ENCODE data around the gene RGS7. TPM values are rescaled to one million over a fixed set of nuclear protein-coding genes. Genes with fewer than 3 reads are reported as not detected.
"Not testable (repeated sequence)": the region's sequence is repeated elsewhere in the genome, so short reads cannot be mapped to it uniquely, and the experiment has no call there.

RGS7 gene
- polyA plus RNA-seq, 4 donors, result 0.15 to 0.74 TPM; not detected in 2

DNA sequence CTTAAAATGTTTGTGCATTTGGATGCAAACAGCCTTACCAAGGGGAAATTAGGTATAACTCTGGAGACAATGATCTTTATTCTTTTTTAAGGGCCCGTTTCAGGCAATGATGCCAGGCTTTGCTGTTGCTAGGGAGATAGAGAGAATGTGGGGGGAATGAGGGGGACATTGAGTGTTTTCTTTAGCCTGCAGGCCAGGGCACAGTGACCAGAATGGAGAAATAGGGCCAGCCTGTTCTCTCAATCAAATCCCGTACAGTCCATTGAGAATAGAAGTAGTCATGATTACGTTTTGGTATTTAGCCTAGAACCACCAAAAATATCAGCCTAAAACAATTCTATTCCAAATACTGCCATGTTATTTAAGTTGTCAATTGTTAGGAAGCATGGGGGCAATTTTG is 49.0 kb downstream of the RGS7 start:
- no peak for DNase-seq
- 72 to 85% (median 81%) methylated on average over 3 of the region's 3 CpGs for WGBS, 3 donors
- H3K27me3 ChIP-seq (ENCODE audit: control insufficient read depth in 3 of 3, insufficient read depth in 3 of 3, low read length in 3 of 3), result no peaks in the 10 kb centered on the region
- H3K27ac ChIP-seq (ENCODE audit: low read depth in 1 of 3, low read length in 2 of 3), result no peak overlapping the region
- H3K4me3 ChIP-seq (ENCODE audit: low read depth in 1 of 3, low read length in 3 of 3), result no peak overlapping the region
- peaks cover 0 to 20% of the 10 kb centered on the region in 2 donors for H3K9me3 ChIP-seq (ENCODE audit: control insufficient read depth in 2 of 2, insufficient read depth in 1 of 2, low read depth in 1 of 2, low read length in 1 of 2)
- no peaks in the 10 kb centered on the region for H3K4me1 ChIP-seq (ENCODE audit: control insufficient read depth in 3 of 3, insufficient read depth in 2 of 3, low read depth in 1 of 3, low read length in 2 of 3)
- no peaks in the 10 kb centered on the region for H3K36me3 ChIP-seq (ENCODE audit: control insufficient read depth in 3 of 3, insufficient read depth in 2 of 3, low read depth in 1 of 3, low read length in 3 of 3)
- FAIRE-seq, result no peak

- H3K27ac ChIP-seq (ENCODE audit: low read depth in 1 of 3, low read length in 2 of 3), result no peak overlapping the region
- WGBS, 3 donors, result 87 to 90% (median 87%) methylated on average over 12 of the region's 12 CpGs
- H3K36me3 ChIP-seq (ENCODE audit: control insufficient read depth in 3 of 3, insufficient read depth in 2 of 3, low read depth in 1 of 3, low read length in 3 of 3), result no peaks in the 10 kb centered on the region
- no peak for FAIRE-seq
- no peak for DNase-seq
- peaks cover 0 to 21% of the 10 kb centered on the region in 2 donors for H3K9me3 ChIP-seq (ENCODE audit: control insufficient read depth in 2 of 2, insufficient read depth in 1 of 2, low read depth in 1 of 2, low read length in 1 of 2)
- no peak overlapping the region for H3K4me3 ChIP-seq (ENCODE audit: low read depth in 1 of 3, low read length in 3 of 3)
- no peaks in the 10 kb centered on the region for H3K27me3 ChIP-seq (ENCODE audit: control insufficient read depth in 3 of 3, insufficient read depth in 3 of 3, low read length in 3 of 3)
- no peaks in the 10 kb centered on the region for H3K4me1 ChIP-seq (ENCODE audit: control insufficient read depth in 3 of 3, insufficient read depth in 2 of 3, low read depth in 1 of 3, low read length in 2 of 3)
Observed at GRCh38 chr1:241306125-241306790, 50.7 kb downstream of the RGS7 start.

- H3K9me3 ChIP-seq (ENCODE audit: control insufficient read depth in 2 of 2, insufficient read depth in 1 of 2, low read depth in 1 of 2, low read length in 1 of 2), result peaks cover 0 to 21% of the 10 kb centered on the region in 2 donors
- not testable (repeated sequence) for H3K36me3 ChIP-seq (ENCODE audit: control insufficient read depth in 3 of 3, insufficient read depth in 2 of 3, low read depth in 1 of 3, low read length in 3 of 3); H3K27me3 ChIP-seq (ENCODE audit: control insufficient read depth in 3 of 3, insufficient read depth in 3 of 3, low read length in 3 of 3); DNase-seq; FAIRE-seq; H3K27ac ChIP-seq (ENCODE audit: low read depth in 1 of 3, low read length in 2 of 3); H3K4me1 ChIP-seq (ENCODE audit: control insufficient read depth in 3 of 3, insufficient read depth in 2 of 3, low read depth in 1 of 3, low read length in 2 of 3); H3K4me3 ChIP-seq (ENCODE audit: low read depth in 1 of 3, low read length in 3 of 3)
- WGBS, 3 donors, result 85 to 91% (median 85%) methylated on average over 9 to 11 of the region's 11 CpGs
Observed at GRCh38 chr1:241302024-241302423, 55.0 kb downstream of the RGS7 start.

DNA sequence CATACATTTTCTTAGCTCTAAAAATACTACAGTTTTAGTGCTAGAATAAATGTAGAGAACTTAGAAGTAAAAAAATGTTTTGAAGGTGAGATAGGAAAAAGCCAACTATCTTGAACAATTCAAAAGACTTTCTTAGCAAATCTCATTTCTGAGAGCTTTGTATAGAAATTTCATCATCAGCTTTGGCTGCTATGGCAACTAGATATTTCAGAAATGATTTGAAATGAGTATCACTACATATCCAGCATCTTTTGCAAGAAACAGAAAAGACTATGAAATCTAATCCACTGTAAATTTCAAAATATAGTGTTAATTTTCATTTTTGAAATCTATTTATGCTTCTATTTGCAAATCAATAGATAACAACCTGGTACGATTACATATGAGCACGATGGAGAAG is 57.7 kb downstream of the RGS7 start:
- DNase-seq (no peak), FAIRE-seq (no peak)
- no peak overlapping the region for H3K4me3 ChIP-seq (ENCODE audit: low read depth in 1 of 3, low read length in 3 of 3)
- H3K4me1 ChIP-seq (ENCODE audit: control insufficient read depth in 3 of 3, insufficient read depth in 2 of 3, low read depth in 1 of 3, low read length in 2 of 3), result no peaks in the 10 kb centered on the region
- no peak overlapping the region for H3K27ac ChIP-seq (ENCODE audit: low read depth in 1 of 3, low read length in 2 of 3)
- peaks cover 0 to 13% of the 10 kb centered on the region in 2 donors for H3K9me3 ChIP-seq (ENCODE audit: control insufficient read depth in 2 of 2, insufficient read depth in 1 of 2, low read depth in 1 of 2, low read length in 1 of 2)
- 85 to 90% (median 85%) methylated on average over 2 of the region's 2 CpGs for WGBS, 3 donors
- H3K36me3 ChIP-seq (ENCODE audit: control insufficient read depth in 3 of 3, insufficient read depth in 2 of 3, low read depth in 1 of 3, low read length in 3 of 3), result no peaks in the 10 kb centered on the region
- H3K27me3 ChIP-seq (ENCODE audit: control insufficient read depth in 3 of 3, insufficient read depth in 3 of 3, low read length in 3 of 3), result no peaks in the 10 kb centered on the region

DNA sequence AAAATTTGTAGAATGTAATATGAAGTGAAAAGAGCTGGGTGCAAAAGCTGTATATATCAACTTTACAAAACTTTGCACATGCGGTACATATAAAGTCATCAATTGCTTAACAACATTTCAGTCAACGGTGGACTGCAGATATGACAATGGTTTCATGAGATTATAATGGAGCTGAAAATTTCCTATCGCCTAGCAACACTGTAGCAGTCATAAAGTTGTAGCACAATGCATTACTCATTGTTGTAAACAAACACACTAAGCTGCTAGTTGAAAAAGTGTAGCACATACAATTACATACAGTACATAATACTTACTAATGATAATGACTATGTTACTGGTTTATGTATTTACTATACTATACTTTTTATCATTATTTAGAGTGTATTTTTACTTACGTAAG is 64.0 kb downstream of the RGS7 start:
- H3K27me3 ChIP-seq (ENCODE audit: control insufficient read depth in 3 of 3, insufficient read depth in 3 of 3, low read length in 3 of 3), result no peaks in the 10 kb centered on the region
- no peaks in the 10 kb centered on the region for H3K36me3 ChIP-seq (ENCODE audit: control insufficient read depth in 3 of 3, insufficient read depth in 2 of 3, low read depth in 1 of 3, low read length in 3 of 3)
- H3K4me3 ChIP-seq (ENCODE audit: low read depth in 1 of 3, low read length in 3 of 3), result no peak overlapping the region
- no peak for FAIRE-seq
- no peak overlapping the region for H3K27ac ChIP-seq (ENCODE audit: low read depth in 1 of 3, low read length in 2 of 3)
- no peak for DNase-seq
- H3K4me1 ChIP-seq (ENCODE audit: control insufficient read depth in 3 of 3, insufficient read depth in 2 of 3, low read depth in 1 of 3, low read length in 2 of 3), result no peaks in the 10 kb centered on the region
- no peaks in the 10 kb centered on the region for H3K9me3 ChIP-seq (ENCODE audit: control insufficient read depth in 2 of 2, insufficient read depth in 1 of 2, low read depth in 1 of 2, low read length in 1 of 2)
- 65 to 78% (median 67%) methylated on average over 4 of the region's 4 CpGs for WGBS, 3 donors

DNA sequence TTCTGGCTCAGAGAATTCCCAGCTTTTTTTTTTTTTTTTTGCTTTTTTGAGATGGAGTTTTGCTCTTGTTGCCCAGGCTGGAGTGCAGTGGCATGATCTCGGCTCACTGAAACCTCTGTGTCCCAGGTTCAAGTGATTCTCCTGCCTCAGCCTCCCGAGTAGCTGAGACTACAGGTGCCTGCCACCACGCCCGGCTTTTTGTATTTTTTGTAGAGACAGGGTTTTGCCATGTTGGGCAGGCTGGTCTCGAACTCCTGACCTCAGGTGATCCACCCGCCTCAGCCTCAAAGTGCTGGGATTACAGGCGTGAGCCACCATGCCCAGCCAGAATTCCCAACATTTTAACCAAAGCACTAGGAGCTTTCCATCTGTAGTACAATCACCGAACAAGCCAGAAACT is 65.5 kb downstream of the RGS7 start:
- not testable (repeated sequence) for H3K27ac ChIP-seq (ENCODE audit: low read depth in 1 of 3, low read length in 2 of 3); H3K27me3 ChIP-seq (ENCODE audit: control insufficient read depth in 3 of 3, insufficient read depth in 3 of 3, low read length in 3 of 3); H3K9me3 ChIP-seq (ENCODE audit: control insufficient read depth in 2 of 2, insufficient read depth in 1 of 2, low read depth in 1 of 2, low read length in 1 of 2); FAIRE-seq; DNase-seq; H3K36me3 ChIP-seq (ENCODE audit: control insufficient read depth in 3 of 3, insufficient read depth in 2 of 3, low read depth in 1 of 3, low read length in 3 of 3); H3K4me1 ChIP-seq (ENCODE audit: control insufficient read depth in 3 of 3, insufficient read depth in 2 of 3, low read depth in 1 of 3, low read length in 2 of 3); H3K4me3 ChIP-seq (ENCODE audit: low read depth in 1 of 3, low read length in 3 of 3)
- WGBS, 3 donors, result 86 to 91% (median 89%) methylated on average over 8 of the region's 8 CpGs

DNA sequence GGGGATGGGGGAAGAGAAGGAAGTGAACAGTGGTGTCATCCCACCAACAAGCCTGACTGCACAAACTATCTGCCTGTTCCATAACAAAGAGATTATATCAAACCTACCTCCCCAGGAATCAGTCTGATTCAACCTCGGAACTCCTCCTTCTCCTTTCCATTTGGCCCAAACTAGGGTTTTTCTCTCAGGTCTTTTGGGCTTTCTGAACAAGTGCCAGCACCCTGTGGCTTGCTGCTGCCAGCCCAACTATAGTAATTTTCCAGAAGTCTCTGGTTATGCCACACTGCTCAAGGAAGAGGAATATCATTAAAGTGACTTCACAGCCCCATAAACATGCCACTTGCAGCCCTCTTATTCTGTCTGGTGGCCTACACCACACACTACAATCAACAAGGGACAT is 70.5 kb downstream of the RGS7 start:
- no peak overlapping the region for H3K27ac ChIP-seq (ENCODE audit: low read depth in 1 of 3, low read length in 2 of 3)
- H3K36me3 ChIP-seq (ENCODE audit: control insufficient read depth in 3 of 3, insufficient read depth in 2 of 3, low read depth in 1 of 3, low read length in 3 of 3), result no peaks in the 10 kb centered on the region
- no peak for FAIRE-seq

DNA sequence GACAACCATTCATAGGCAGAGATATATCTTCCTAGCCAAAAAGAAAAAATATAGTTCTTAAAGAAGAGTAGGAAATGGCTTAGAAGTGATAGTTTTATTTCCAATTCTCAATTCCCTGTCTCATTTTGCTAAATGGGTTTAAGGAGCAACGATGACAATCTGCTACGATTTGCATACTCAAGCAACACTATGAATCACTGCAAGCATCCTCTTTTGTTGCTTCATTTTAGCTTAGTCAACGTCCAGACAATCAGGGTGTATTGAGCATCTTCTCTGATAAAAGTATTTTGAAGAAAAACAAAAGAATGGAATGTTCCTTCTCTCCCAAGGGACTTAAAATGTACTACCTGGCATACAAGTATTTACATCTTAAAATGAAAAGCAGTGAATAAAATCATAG is 80.6 kb downstream of the RGS7 start:
- Histone ChIP-seq H3K27ac (ENCODE audit: low read depth in 1 of 3, low read length in 2 of 3) (no peak overlapping the region), H3K36me3 (ENCODE audit: control insufficient read depth in 3 of 3, insufficient read depth in 2 of 3, low read depth in 1 of 3, low read length in 3 of 3) (no peaks in the 10 kb centered on the region), H3K27me3 (ENCODE audit: control insufficient read depth in 3 of 3, insufficient read depth in 3 of 3, low read length in 3 of 3) (no peaks in the 10 kb centered on the region), H3K4me3 (ENCODE audit: low read depth in 1 of 3, low read length in 3 of 3) (no peak overlapping the region), H3K9me3 (ENCODE audit: control insufficient read depth in 2 of 2, insufficient read depth in 1 of 2, low read depth in 1 of 2, low read length in 1 of 2) (peaks cover 0 to 13% of the 10 kb centered on the region in 2 donors), H3K4me1 (ENCODE audit: control insufficient read depth in 3 of 3, insufficient read depth in 2 of 3, low read depth in 1 of 3, low read length in 2 of 3) (no peaks in the 10 kb centered on the region)
- DNase-seq (no peak), FAIRE-seq (no peak)
- 69 to 71% (median 69%) methylated on average over 3 of the region's 3 CpGs for WGBS, 3 donors

More for the DNA sequence above, 70.5 kb downstream of the RGS7 start:
- no peaks in the 10 kb centered on the region for H3K4me1 ChIP-seq (ENCODE audit: control insufficient read depth in 3 of 3, insufficient read depth in 2 of 3, low read depth in 1 of 3, low read length in 2 of 3)
- H3K4me3 ChIP-seq (ENCODE audit: low read depth in 1 of 3, low read length in 3 of 3), result no peak overlapping the region
- 81 to 89% (median 84%) methylated on average over 1 of the region's 1 CpG for WGBS, 3 donors
- H3K9me3 ChIP-seq (ENCODE audit: control insufficient read depth in 2 of 2, insufficient read depth in 1 of 2, low read depth in 1 of 2, low read length in 1 of 2), result peaks cover 0 to 8% of the 10 kb centered on the region in 2 donors
- DNase-seq, result no peak
- no peaks in the 10 kb centered on the region for H3K27me3 ChIP-seq (ENCODE audit: control insufficient read depth in 3 of 3, insufficient read depth in 3 of 3, low read length in 3 of 3)

GRCh38 chr1:241275981-241276380 is 81.0 kb downstream of the RGS7 start:
- Histone ChIP-seq H3K4me1 (ENCODE audit: control insufficient read depth in 3 of 3, insufficient read depth in 2 of 3, low read depth in 1 of 3, low read length in 2 of 3) (no peaks in the 10 kb centered on the region), H3K27me3 (ENCODE audit: control insufficient read depth in 3 of 3, insufficient read depth in 3 of 3, low read length in 3 of 3) (no peaks in the 10 kb centered on the region), H3K36me3 (ENCODE audit: control insufficient read depth in 3 of 3, insufficient read depth in 2 of 3, low read depth in 1 of 3, low read length in 3 of 3) (no peaks in the 10 kb centered on the region), H3K9me3 (ENCODE audit: control insufficient read depth in 2 of 2, insufficient read depth in 1 of 2, low read depth in 1 of 2, low read length in 1 of 2) (peaks cover 0 to 17% of the 10 kb centered on the region in 2 donors), H3K27ac (ENCODE audit: low read depth in 1 of 3, low read length in 2 of 3) (no peak overlapping the region), H3K4me3 (ENCODE audit: low read depth in 1 of 3, low read length in 3 of 3) (no peak overlapping the region)
- no peak for FAIRE-seq
- peak; percentile 5 to 44 for DNase-seq
- 41 to 66% (median 50%) methylated on average over 5 of the region's 5 CpGs for WGBS, 3 donors

All from small intestine (tissue), 7 donors.